DND-41 (cell line): ENCODE measurements around the gene SMIM14.

ENCODE experiments used
- ATAC-seq: fragments of 200-7000 bp; cut with Tn5 transposase; 3 replicates; pipeline ENCODE4 v1.9.1; 2021; ENCODE audit warnings: low read depth; ENCODE audit not compliant: insufficient read depth
- DNase-seq: peaks from one replicate; pipeline ENCODE4 v3.0.0-alpha.2; 2020
- H2AFZ ChIP-seq: 2 replicates; pipeline ENCODE4 v1.6.0; 2012; ENCODE audit warnings: low read depth, low read length
- H3K27ac ChIP-seq: 2 replicates; pipeline ENCODE4 v1.5.1; 2012; ENCODE audit warnings: low read length, inconsistent platforms
- H3K27me3 ChIP-seq: fragments of 200-600 bp; sonication (generic); 2 replicates; pipeline ENCODE4 v1.6.0; 2012; ENCODE audit warnings: low read length, mild to moderate bottlenecking, inconsistent platforms; ENCODE audit not compliant: insufficient read depth, poor library complexity
- H3K36me3 ChIP-seq: 2 replicates; pipeline ENCODE4 v1.5.1; 2012; ENCODE audit warnings: low read length, inconsistent platforms; ENCODE audit not compliant: insufficient read depth
- H3K4me1 ChIP-seq: 2 replicates; pipeline ENCODE4 v1.5.1; 2012; ENCODE audit warnings: mild to moderate bottlenecking, low read length; ENCODE audit not compliant: insufficient read depth
- H3K4me2 ChIP-seq: 2 replicates; pipeline ENCODE4 v1.6.0; 2012; ENCODE audit warnings: mild to moderate bottlenecking, moderate library complexity, low read length, inconsistent platforms; ENCODE audit not compliant: insufficient read depth
- H3K4me3 ChIP-seq, 2 experiments: fragments of 200-600 bp in 1 of 2; shearing (Covaris generic) in 1 of 2; 2 replicates each; pipeline ENCODE4 v1.5.1; 2012 to 2016; ENCODE audit warnings: inconsistent platforms in 2 of 2, low read length in 2 of 2, mild to moderate bottlenecking in 2 of 2, low read depth in 1 of 2, moderate library complexity in 1 of 2
- H3K79me2 ChIP-seq: 2 replicates; pipeline ENCODE4 v1.6.0; 2012; ENCODE audit warnings: low read length, inconsistent platforms; ENCODE audit not compliant: insufficient read depth
- H3K9ac ChIP-seq: 2 replicates; pipeline ENCODE4 v1.6.0; 2012; ENCODE audit warnings: low read depth, mild to moderate bottlenecking, inconsistent platforms, low read length, moderate library complexity
- H3K9me3 ChIP-seq: 2 replicates; pipeline ENCODE4 v1.5.1; 2012; ENCODE audit warnings: low read length, moderate library complexity, mild to moderate bottlenecking, inconsistent platforms; ENCODE audit not compliant: insufficient read depth, severe bottlenecking
- H4K20me1 ChIP-seq: 2 replicates; pipeline ENCODE4 v1.6.0; 2012; ENCODE audit warnings: low read length; ENCODE audit not compliant: insufficient read depth
- EZH2 ChIP-seq: IDR thresholded peaks from 3 replicates; pipeline ENCODE4 v1.6.1; 2012; ENCODE audit warnings: borderline replicate concordance, low read depth, mild to moderate bottlenecking, moderate library complexity, low read length, inconsistent platforms; ENCODE audit not compliant: severe bottlenecking
- TF ChIP-seq, protein P1 (sequence below): IDR thresholded peaks from 2 replicates; pipeline ENCODE4 v1.5.1; 2012; ENCODE audit warnings: borderline replicate concordance, low read length, moderate library complexity, mild to moderate bottlenecking; ENCODE audit not compliant: poor library complexity, severe bottlenecking; ENCODE audit errors: extremely low read depth

The SMIM14 gene

GRCh38 chr4:39543034-39543433 lies 95.6 kb downstream of the SMIM14 start:
- no peaks in the 10 kb centered on the region for H3K27me3 ChIP-seq
- H4K20me1 ChIP-seq, result no peaks in the 10 kb centered on the region
- no peaks in the 10 kb centered on the region for H3K36me3 ChIP-seq
- ATAC-seq (no peak), DNase-seq (no peak)
- TF ChIP-seq EZH2, result no peak
- TF ChIP-seq, protein P1, sequence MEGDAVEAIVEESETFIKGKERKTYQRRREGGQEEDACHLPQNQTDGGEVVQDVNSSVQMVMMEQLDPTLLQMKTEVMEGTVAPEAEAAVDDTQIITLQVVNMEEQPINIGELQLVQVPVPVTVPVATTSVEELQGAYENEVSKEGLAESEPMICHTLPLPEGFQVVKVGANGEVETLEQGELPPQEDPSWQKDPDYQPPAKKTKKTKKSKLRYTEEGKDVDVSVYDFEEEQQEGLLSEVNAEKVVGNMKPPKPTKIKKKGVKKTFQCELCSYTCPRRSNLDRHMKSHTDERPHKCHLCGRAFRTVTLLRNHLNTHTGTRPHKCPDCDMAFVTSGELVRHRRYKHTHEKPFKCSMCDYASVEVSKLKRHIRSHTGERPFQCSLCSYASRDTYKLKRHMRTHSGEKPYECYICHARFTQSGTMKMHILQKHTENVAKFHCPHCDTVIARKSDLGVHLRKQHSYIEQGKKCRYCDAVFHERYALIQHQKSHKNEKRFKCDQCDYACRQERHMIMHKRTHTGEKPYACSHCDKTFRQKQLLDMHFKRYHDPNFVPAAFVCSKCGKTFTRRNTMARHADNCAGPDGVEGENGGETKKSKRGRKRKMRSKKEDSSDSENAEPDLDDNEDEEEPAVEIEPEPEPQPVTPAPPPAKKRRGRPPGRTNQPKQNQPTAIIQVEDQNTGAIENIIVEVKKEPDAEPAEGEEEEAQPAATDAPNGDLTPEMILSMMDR, result no peak
- no peak overlapping the region for H2AFZ ChIP-seq
- no peak overlapping the region for H3K4me2 ChIP-seq
- H3K9me3 ChIP-seq, result no peaks in the 10 kb centered on the region
- H3K4me3 ChIP-seq, result no peak overlapping the region
- H3K4me1 ChIP-seq, result no peaks in the 10 kb centered on the region
- H3K79me2 ChIP-seq, result no peaks in the 10 kb centered on the region
- H3K9ac ChIP-seq, result no peak overlapping the region
- H3K27ac ChIP-seq, result no peak overlapping the region

GRCh38 chr4:39542611-39543012 lies 96.1 kb downstream of the SMIM14 start:
- H4K20me1 ChIP-seq, result no peaks in the 10 kb centered on the region
- ATAC-seq (no peak), DNase-seq (no peak)
- H3K9me3 ChIP-seq, result no peaks in the 10 kb centered on the region
- H3K9ac ChIP-seq, result no peak overlapping the region
- no peaks in the 10 kb centered on the region for H3K36me3 ChIP-seq
- H2AFZ ChIP-seq, result no peak overlapping the region
- no peak overlapping the region for H3K4me3 ChIP-seq
- TF ChIP-seq, protein P1, result no peak
- no peak for TF ChIP-seq EZH2
- H3K4me2 ChIP-seq, result no peak overlapping the region
- H3K27ac ChIP-seq, result no peak overlapping the region
- H3K4me1 ChIP-seq, result no peaks in the 10 kb centered on the region
- no peaks in the 10 kb centered on the region for H3K27me3 ChIP-seq
- H3K79me2 ChIP-seq, result no peaks in the 10 kb centered on the region

DNA sequence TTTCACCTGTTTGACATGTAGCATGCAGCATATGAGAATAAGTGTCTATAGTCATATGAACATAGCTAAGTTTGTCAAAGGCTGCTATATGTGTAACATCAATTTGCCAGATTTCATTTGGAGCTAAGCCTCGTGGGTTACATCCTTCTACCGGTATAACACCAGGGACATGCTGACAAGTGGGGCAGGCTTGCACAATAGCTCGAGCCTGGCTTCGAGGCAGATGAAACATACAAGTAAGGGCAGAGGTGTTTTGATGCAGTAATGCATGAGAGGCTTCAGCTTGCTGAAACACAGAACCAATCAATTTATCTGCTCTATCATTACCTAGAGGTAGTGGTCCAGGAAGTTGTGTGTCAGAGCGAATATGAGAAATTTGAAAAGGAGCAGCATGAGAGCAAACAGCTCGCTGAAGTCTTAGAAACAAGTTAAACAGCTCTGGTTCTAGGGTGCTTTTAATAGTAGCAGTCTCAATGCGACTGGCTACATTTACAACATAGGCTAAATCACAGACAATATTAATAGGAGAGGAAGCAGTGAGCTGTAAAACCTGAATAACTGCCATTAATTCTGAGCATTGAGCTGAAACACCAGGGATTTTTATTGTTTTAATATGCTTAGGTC lies 96.6 kb downstream of the SMIM14 start:
- H3K4me2 ChIP-seq, result no peak overlapping the region
- no peak overlapping the region for H3K27ac ChIP-seq
- H3K36me3 ChIP-seq, result no peaks in the 10 kb centered on the region
- no peaks in the 10 kb centered on the region for H3K4me1 ChIP-seq
- DNase-seq, result no peak
- no peak overlapping the region for H2AFZ ChIP-seq
- no peaks in the 10 kb centered on the region for H4K20me1 ChIP-seq
- H3K4me3 ChIP-seq, result no peak overlapping the region
- H3K9ac ChIP-seq, result no peak overlapping the region
- no peak for ATAC-seq
- H3K9me3 ChIP-seq, result no peaks in the 10 kb centered on the region
- TF ChIP-seq, protein P1, result no peak
- TF ChIP-seq EZH2, result no peak
- H3K79me2 ChIP-seq, result no peaks in the 10 kb centered on the region
- no peaks in the 10 kb centered on the region for H3K27me3 ChIP-seq
